Measurements from ENCODE around the gene VSTM4. TPM values are rescaled to one million over a fixed set of nuclear protein-coding genes. Genes with fewer than 3 reads are reported as not detected.

Gene VSTM4
- total and polyA plus RNA-seq, 9 of the 15 experiments (the other 6 are each of a cell fraction or from before 2014, with no cell fraction given), result 1.0 to 7.9 (median 3.0) TPM

DNA sequence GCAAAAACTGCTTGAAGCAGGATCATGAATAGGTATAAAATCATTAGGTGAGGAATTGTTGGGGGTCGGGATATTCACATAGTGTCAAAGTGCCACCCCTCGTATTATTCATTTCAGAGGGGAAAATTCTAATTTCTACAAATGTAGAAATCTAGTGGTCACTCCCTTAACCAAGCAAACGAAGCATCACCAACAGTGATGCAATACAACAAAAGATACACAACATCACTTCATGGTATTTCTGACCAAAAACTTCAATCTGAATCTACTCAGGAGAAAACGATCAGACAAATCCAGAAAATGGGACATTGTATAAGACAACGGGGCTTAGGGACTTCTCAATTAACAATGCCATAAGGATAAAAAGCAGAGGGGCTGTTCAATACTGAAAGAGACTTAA lies 44.8 kb upstream of the VSTM4 start:
- no peaks in the 10 kb centered on the region for H3K9me3 ChIP-seq (replicated peaks; ENCODE audit: control insufficient read depth, insufficient read depth, low read depth, low read length)
- 84% methylated on average over 5 of the region's 5 CpGs for WGBS (ENCODE audit: insufficient coverage, low coverage, missing lambda C conversion rate)
- no peaks in the 10 kb centered on the region for H4K20me1 ChIP-seq (replicated peaks; ENCODE audit: control insufficient read depth, insufficient read depth, low read length)
- no peak overlapping the region for H3K4me3 ChIP-seq
- H2AFZ ChIP-seq (ENCODE audit: low read depth, low read length), result no peak overlapping the region
- peaks cover 37 to 61% of the 10 kb centered on the region in 2 experiments for H3K4me1 ChIP-seq (replicated peaks in 1 of 2; ENCODE audit: control insufficient read depth in 2 of 2, insufficient read depth in 2 of 2, low read length in 2 of 2)
- DNase-seq (ENCODE audit: extremely low read depth in 1 of 4, low spot score in 3 of 4) (no peak), ATAC-seq (no peak), FAIRE-seq (no peak)
- H3K9ac ChIP-seq (ENCODE audit: insufficient read depth in 1 of 2, low read depth in 2 of 2, low read length in 2 of 2), result no peak overlapping the region
- no peaks in the 10 kb centered on the region for H3K27me3 ChIP-seq (ENCODE audit: control insufficient read depth in 2 of 2, insufficient read depth in 2 of 2, low read length in 2 of 2)
- intact Hi-C loops (cut with micrococcal nuclease) (loop anchor here (2.0 to 5.0 kb wide), 4 partner anchors 41 to 352 kb away; no protein-coding TSS in a partner anchor), in situ Hi-C loops (cut with MboI) (no loop called here)
- ChIA-PET CTCF (ENCODE audit: low intra/inter-chr PET ratio) (interaction anchor here (2.9 kb wide), 1 partner anchor 179 kb away, joined by 11 read pairs; no protein-coding TSS in a partner anchor), POLR2A (interaction anchor here (0.7 kb wide), 1 partner anchor 32 kb away, joined by 3 read pairs; no protein-coding TSS in a partner anchor)
- TF ChIP-seq SMARCE1 (IDR thresholded peaks at IDR 0.05), result no peak
- TF ChIP-seq CEBPB (tag; IDR thresholded peaks at IDR 0.05), result peak; percentile 72
- no peak for TF ChIP-seq POU5F1 (IDR thresholded peaks at IDR 0.05; ENCODE audit: borderline replicate concordance, low read depth, low read length, partially characterized antibody)
- TF ChIP-seq DIDO1 (tag; IDR thresholded peaks at IDR 0.05; ENCODE audit: low read depth), result no peak
- no peak for TF ChIP-seq NCOA2 (IDR thresholded peaks at IDR 0.05; ENCODE audit: partially characterized antibody in 2 of 2)
- TF ChIP-seq ZFP36 (IDR thresholded peaks at IDR 0.05; ENCODE audit: low read depth, low read length, partially characterized antibody), result no peak
- no peak for TF ChIP-seq RBM14 (IDR thresholded peaks at IDR 0.05; ENCODE audit: borderline replicate concordance, insufficient read depth, low read depth, low read length)
- TF ChIP-seq, protein P1, sequence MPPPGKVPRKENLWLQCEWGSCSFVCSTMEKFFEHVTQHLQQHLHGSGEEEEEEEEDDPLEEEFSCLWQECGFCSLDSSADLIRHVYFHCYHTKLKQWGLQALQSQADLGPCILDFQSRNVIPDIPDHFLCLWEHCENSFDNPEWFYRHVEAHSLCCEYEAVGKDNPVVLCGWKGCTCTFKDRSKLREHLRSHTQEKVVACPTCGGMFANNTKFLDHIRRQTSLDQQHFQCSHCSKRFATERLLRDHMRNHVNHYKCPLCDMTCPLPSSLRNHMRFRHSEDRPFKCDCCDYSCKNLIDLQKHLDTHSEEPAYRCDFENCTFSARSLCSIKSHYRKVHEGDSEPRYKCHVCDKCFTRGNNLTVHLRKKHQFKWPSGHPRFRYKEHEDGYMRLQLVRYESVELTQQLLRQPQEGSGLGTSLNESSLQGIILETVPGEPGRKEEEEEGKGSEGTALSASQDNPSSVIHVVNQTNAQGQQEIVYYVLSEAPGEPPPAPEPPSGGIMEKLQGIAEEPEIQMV (tag; conservative IDR thresholded peaks at IDR 0.05; ENCODE audit: low read depth), result no peak
- TF ChIP-seq FOXJ3 (CRISPR knock-in tag; IDR thresholded peaks at IDR 0.05), result no peak
- peak; percentile 37; the same call in 1 of the 2 replicates for TF ChIP-seq CEBPG (CRISPR knock-in tag; IDR thresholded peaks at IDR 0.05)
- TF ChIP-seq CEBPG (tag; conservative IDR thresholded peaks at IDR 0.05 in 1 of 2, IDR thresholded peaks at IDR 0.05 in 1 of 2), result peak; percentile 70 to 76
- no peak for TF ChIP-seq ELF2 (CRISPR knock-in tag; IDR thresholded peaks at IDR 0.05)
- TF ChIP-seq HNRNPH1 (optimal IDR thresholded peaks at IDR 0.05; ENCODE audit: low read depth, low read length), result no peak
- TF ChIP-seq, protein P2, sequence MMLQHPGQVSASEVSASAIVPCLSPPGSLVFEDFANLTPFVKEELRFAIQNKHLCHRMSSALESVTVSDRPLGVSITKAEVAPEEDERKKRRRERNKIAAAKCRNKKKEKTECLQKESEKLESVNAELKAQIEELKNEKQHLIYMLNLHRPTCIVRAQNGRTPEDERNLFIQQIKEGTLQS (IDR thresholded peaks at IDR 0.05), result peak; percentile 78
- TF ChIP-seq, protein P2 (CRISPR knock-in tag; conservative IDR thresholded peaks at IDR 0.05), result no peak
- TF ChIP-seq ZNF41 (CRISPR knock-in tag; conservative IDR thresholded peaks at IDR 0.05), result no peak
- TF ChIP-seq, protein P3, sequence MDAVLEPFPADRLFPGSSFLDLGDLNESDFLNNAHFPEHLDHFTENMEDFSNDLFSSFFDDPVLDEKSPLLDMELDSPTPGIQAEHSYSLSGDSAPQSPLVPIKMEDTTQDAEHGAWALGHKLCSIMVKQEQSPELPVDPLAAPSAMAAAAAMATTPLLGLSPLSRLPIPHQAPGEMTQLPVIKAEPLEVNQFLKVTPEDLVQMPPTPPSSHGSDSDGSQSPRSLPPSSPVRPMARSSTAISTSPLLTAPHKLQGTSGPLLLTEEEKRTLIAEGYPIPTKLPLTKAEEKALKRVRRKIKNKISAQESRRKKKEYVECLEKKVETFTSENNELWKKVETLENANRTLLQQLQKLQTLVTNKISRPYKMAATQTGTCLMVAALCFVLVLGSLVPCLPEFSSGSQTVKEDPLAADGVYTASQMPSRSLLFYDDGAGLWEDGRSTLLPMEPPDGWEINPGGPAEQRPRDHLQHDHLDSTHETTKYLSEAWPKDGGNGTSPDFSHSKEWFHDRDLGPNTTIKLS (IDR thresholded peaks at IDR 0.05; ENCODE audit: borderline replicate concordance, low read depth), result no peak
- TF ChIP-seq HOXB6 (CRISPR knock-in tag; IDR thresholded peaks at IDR 0.05; ENCODE audit: borderline replicate concordance), result no peak
- no peaks in the 10 kb centered on the region for H3K9me1 ChIP-seq (ENCODE audit: control insufficient read depth, insufficient read depth, low read length)
- H3K36me3 ChIP-seq (ENCODE audit: control insufficient read depth, insufficient read depth, low read length), result peaks cover 78% of the 10 kb centered on the region
- H3K4me2 ChIP-seq (ENCODE audit: insufficient read depth, low read length), result no peak overlapping the region
- BruUV-seq (replicated peaks), result no TSS peak
- H3K27ac ChIP-seq (ENCODE audit: extremely low read depth, low read depth, low read length), result no peak overlapping the region
- H3K79me2 ChIP-seq (ENCODE audit: control insufficient read depth, insufficient read depth, low read length), result no peaks in the 10 kb centered on the region; the same call in 2 of the 3 replicates
